Lung microvascular endothelial cell (primary cell): ENCODE measurements around the gene TUBA1B. TPM values are rescaled to one million over a fixed set of nuclear protein-coding genes. Genes with fewer than 3 reads are reported as not detected.

Experiments
- DNase-seq, 2 donors: peaks; one replicate each; pipeline versions ENCODE4 v3.0.0 to v3.0.0-alpha.2; 2010; ENCODE audit warnings: low read depth in 2 of 2
- total RNA-seq: library from RNA; depleted of rRNA; stranded (reverse); fragments of >200 nt; gene quantifications from 2 replicates; pipeline ENCODE4 v1.2.1, GENCODE V29; 2014

Gene TUBA1B
- total RNA-seq, 1 donor from 2014 or later, result 613 TPM

GRCh38 chr12:49126852-49127763, 4.1 kb downstream of the TUBA1B start:
- DNase-seq, result no peak

DNA sequence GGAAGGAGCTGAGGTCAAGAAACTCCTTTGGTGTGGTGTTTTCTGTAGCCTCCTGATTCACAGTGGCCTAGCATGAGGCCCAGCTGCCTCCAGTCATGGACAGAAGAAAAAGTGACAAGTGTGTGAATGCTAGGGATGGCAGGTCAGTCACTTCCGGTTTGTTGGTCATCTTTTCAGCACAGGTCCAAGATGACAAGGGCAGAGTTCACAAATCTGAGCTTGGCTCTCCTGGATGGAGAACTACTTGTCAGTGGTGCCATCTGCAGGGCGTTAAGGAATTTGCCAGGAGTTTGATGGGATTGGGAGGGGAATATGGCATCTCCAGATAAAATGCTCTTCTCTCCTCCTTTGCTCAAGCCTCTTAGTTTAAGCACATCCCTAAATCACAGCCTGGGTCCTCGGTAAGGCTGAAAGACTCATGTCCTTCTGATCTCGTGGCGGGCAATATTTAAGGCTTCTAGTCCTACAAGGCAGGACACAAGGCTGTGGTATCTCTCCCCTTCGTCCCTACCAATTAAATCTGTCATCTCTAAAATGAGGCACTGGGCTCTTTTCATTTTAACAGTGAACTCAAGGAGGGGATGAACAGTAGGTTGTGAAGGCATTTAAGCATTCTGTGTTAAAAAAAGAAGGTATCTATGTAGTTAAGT, 10.0 kb downstream of the TUBA1B start:
- peak; percentile 82 to 86 for DNase-seq

- no peak for DNase-seq
Observed at GRCh38 chr12:49111206-49111605, 20.0 kb downstream of the TUBA1B start.

GRCh38 chr12:49110464-49111155, 20.6 kb downstream of the TUBA1B start, which contains the start of gene LMBR1L:
LMBR1L (minus strand) TSS chr12:49110847; CDS start chr12:49110555, 292 bp downstream.
- DNase-seq, result peak; percentile 98 to 99

DNA sequence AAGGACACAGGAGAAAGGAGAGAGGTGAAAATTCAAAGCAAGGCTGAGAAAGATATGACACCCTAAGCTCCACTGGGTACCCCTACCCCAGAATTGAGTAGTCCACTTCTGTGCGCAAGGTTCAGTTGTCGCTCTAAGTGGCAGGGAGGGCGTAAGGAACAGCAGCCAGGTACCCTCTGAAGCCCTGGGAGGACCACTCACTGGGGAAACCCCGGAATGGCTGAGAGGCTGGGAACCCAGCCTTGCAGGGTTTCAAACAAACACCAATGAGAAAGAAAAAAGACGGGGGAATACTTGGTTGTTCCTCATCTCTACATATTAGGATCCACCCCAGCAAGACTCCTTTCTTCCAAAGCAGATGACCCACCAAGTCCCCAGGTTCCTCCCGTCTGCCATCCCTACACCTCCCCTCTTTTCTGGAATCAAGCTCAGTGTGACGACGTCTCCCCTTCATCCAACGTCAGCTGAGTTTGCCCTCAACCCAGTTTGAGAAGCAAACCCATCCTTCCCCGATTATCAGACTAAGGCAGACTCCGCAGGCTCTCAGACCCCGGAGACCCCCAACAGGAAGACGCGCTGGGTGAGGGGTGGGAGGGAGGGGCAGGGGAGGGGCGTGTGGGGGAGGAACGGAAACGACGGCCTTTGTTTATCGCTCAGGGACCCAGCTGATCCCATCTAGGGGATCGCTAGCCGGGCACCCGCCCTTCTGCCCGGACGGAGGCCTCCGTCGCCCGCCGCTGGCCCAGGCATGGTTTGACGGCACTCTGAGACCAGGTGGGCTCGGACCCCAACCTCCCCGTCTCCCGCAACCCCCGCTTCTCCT, 21.3 kb downstream of the TUBA1B start:
- peak; percentile 49 to 75 for DNase-seq

DNA sequence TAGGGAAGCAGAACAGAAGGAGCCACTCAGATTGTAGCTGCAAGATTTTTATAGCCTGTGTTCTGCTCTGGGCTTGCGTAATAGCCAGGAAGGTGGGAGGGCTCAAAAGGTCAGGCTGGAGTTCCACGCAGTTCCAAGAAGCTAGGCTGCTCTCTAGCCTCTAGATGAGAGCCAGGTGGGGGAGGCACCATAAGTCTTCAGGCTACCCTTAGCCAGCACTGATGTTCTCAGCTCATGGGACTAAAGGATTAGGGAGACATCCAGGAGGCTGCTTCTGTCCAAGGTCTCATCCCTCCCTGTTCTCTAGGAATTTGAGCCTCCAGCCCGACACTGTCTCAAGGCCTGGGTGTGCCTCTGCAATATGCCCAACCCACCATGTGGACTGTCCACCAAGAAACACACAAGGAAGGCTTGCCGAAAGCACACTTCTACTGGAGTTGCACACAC, 22.2 kb downstream of the TUBA1B start:
- peak in 1 of 2 donors; percentile 43 for DNase-seq

DNA sequence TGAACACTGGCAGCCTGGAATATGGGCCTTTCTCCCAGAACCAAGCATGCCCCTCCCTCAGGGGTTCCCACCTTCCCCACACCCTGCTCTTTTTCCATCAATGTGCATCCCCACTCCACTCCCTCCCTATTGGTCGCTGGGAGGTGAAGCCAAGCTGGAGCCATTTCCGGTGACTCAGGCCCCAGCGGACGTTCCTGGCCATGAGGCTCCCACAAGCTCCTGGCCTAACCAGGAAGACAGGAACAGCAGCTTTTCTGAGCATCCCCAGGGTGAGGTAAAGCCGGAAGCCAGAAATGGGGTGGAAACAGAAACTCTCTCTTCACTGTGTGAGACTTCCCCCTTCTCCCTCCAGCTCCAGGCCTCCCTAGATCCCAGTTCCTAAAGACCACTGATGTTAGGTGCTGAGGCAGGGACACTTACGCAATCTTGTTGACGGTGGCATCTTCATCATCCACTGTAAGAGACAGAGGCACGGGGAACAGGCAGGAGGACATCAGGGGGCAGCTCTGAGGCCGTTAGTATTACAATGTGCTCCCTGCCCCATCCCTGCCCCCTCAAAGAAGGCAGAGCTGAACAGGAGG, 25.6 kb downstream of the TUBA1B start:
- DNase-seq, result peak; percentile 82 to 92

- no peak for DNase-seq
Observed at GRCh38 chr12:49104822-49105221, 26.4 kb downstream of the TUBA1B start.

GRCh38 chr12:49100380-49100779, 30.8 kb downstream of the TUBA1B start:
- DNase-seq, result no peak

- DNase-seq, result no peak
Observed at GRCh38 chr12:49098703-49099102, 32.5 kb downstream of the TUBA1B start.

GRCh38 chr12:49098035-49098451, 33.2 kb downstream of the TUBA1B start:
- DNase-seq, result peak; percentile 65 to 67

GRCh38 chr12:49097381-49097780, 33.8 kb downstream of the TUBA1B start:
- DNase-seq, result no peak

DNA sequence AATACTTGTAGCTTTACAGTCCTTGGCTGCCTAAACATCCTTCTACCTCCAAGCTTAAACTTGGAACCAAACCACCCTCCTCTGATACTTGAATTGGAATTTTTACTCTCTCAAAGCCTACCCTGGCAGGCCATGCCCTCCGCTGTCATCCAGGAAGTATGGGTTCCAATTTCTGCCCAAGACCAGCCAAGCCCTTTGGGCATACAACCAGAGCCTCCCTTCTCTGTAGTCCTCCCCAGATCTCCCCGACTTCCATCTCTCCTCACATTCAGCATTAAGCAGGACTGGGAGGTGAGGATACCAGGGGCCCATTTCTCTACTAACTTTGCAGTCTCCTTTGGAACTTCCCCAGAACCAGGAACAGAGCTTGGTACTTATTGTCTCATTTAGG, 36.2 kb downstream of the TUBA1B start:
- no peak for DNase-seq

DNA sequence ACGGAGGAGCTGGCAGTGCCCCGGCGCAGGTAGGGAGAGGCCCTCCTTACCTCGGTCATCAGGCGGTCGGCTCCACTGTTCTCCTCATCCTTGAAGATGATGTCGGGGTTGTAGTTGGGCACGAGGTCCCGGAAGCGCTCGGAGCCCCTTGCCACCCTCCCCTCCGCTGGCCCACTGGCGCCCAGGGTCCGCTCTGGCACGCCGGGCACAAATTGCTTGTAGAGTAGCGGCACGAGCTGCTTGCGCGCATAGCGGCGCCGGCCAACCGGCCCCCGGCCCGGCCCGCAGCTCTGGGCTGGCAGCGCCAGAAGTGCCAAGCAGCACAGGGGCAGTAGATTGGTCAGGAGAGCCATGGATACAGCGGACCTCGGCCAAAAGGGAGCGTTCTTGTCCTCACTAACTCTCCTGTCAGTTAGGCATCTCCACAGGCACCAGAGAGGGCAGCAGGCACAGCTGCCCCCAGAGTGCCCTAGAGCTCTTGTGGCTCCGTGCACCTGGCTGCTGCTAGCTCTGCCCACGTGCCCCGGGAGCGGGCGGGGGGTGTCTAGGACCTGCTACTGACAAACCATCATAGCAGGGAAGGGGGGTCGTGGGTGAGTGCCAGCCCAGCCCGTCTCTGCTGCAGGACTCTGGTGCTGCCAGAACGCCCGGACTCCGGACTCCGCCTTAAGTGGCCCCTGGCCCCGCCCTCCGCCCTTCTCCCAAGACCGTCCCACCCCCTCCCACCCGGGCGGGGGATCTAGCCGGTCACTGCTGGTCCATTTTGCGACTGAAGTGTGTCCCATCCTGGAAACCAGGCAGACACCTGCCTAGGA, 36.8 kb downstream of the TUBA1B start, which contains the start of gene DHH:
TSS of gene DHH (minus strand) at position 642 of the 815 bp plus-strand sequence. CDS start at position 353, 289 bp downstream.
- peak in 1 of 2 donors; percentile 34 for DNase-seq

DNA sequence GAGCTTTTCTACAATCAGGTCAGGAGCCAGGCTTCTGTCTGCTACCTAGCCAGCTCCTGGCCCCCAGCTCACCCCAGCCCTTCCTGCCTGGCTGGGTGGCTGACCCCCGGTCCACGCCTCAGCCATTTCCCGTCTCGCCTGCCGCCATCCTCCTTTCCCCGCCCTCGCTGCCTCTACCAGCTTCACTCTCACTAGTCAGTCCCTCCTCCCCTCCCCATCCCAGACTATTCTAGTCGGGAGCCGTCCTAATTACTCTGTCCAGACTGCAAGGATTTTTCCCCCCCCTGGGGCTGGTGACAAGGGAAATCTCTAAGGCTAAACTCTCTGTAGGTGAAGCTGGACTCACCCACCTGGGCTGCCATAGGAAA, 37.4 kb downstream of the TUBA1B start:
- DNase-seq, result peak; percentile 37 to 39

GRCh38 chr12:49092816-49093406, 38.3 kb downstream of the TUBA1B start:
- peak in 1 of 2 donors; percentile 37 for DNase-seq

- peak in 1 of 2 donors; percentile 63 for DNase-seq
Observed at GRCh38 chr12:49092086-49092815, 38.9 kb downstream of the TUBA1B start.

DNA sequence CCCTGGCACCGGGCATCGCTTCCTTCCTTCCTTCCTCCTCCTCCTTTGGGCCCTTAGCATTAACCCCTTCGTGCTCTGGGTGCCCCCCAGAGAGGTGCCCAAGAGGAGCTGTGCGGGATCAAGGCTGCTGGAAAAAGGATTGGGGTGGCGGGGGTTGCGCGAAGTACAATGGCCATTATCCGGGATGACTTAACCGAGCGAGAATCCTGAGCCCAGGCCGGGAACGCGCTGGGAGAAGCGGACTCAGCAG, 39.4 kb downstream of the TUBA1B start:
- DNase-seq, result peak in 1 of 2 donors; percentile 36
